NB4 (cell line): ENCODE measurements around the gene AP3B1.
A peak's percentile ranks its signal among the peaks of the same experiment; 100 is the strongest.

ENCODE experiments used
- DNase-seq: peaks from one replicate; pipeline ENCODE4 v3.0.0; 2010; ENCODE audit warnings: low read depth
- H3K4me3 ChIP-seq: one replicate; pipeline ENCODE4 v1.5.1; 2011; ENCODE audit warnings: mild to moderate bottlenecking, low read depth, low read length, moderate library complexity
- CTCF ChIP-seq: IDR thresholded peaks from one replicate; pipeline ENCODE4 v1.5.1; 2012; ENCODE audit warnings: low read depth, low read length
- MAX ChIP-seq: IDR thresholded peaks from 2 replicates; pipeline ENCODE4 v1.6.1; 2011; ENCODE audit warnings: low read depth, low read length
- MYC ChIP-seq: IDR thresholded peaks from 2 replicates; pipeline ENCODE4 v1.6.1; 2011; ENCODE audit warnings: low read depth, low read length
- POLR2A ChIP-seq: IDR thresholded peaks from 2 replicates; pipeline ENCODE4 v1.6.1; 2011; ENCODE audit warnings: mild to moderate bottlenecking; ENCODE audit not compliant: insufficient read length; ENCODE audit errors: extremely low read depth

AP3B1 gene

GRCh38 chr5:78287833-78288232, 6.7 kb downstream of the AP3B1 start:
- DNase-seq = peak; percentile 54
- H3K4me3 ChIP-seq = no peak overlapping the region
- TF ChIP-seq CTCF (no peak), MAX (no peak), POLR2A (no peak), MYC (no peak)

- no peak for TF ChIP-seq POLR2A
- no peak for TF ChIP-seq MYC
- TF ChIP-seq MAX = no peak
- TF ChIP-seq CTCF = no peak
- no peak for DNase-seq
Observed at GRCh38 chr5:78287169-78287568, 7.3 kb downstream of the AP3B1 start.

GRCh38 chr5:78286290-78286689, 8.2 kb downstream of the AP3B1 start:
- no peak overlapping the region for H3K4me3 ChIP-seq
- peak; percentile 75 for DNase-seq
- TF ChIP-seq CTCF (no peak), POLR2A (no peak), MAX (no peak), MYC (no peak)

More at GRCh38 chr5:78287169-78287568, 7.3 kb downstream of the AP3B1 start:
- H3K4me3 ChIP-seq = peak overlapping the region; percentile 2

- TF ChIP-seq MAX (no peak), CTCF (no peak), MYC (no peak), POLR2A (no peak)
- H3K4me3 ChIP-seq = no peak overlapping the region
- no peak for DNase-seq
Observed at GRCh38 chr5:78283802-78284201, 10.7 kb downstream of the AP3B1 start.

GRCh38 chr5:78283105-78283504, 11.4 kb downstream of the AP3B1 start:
- H3K4me3 ChIP-seq = no peak overlapping the region
- TF ChIP-seq CTCF (no peak), MYC (no peak), POLR2A (no peak), MAX (no peak)
- DNase-seq = no peak

- H3K4me3 ChIP-seq = no peak overlapping the region
- DNase-seq = no peak
- TF ChIP-seq MAX (no peak), CTCF (no peak), MYC (no peak), POLR2A (no peak)
Observed at GRCh38 chr5:78280261-78280660, 14.2 kb downstream of the AP3B1 start.
